ENCODE results near the gene PHLDA2.

The PHLDA2 gene

DNA sequence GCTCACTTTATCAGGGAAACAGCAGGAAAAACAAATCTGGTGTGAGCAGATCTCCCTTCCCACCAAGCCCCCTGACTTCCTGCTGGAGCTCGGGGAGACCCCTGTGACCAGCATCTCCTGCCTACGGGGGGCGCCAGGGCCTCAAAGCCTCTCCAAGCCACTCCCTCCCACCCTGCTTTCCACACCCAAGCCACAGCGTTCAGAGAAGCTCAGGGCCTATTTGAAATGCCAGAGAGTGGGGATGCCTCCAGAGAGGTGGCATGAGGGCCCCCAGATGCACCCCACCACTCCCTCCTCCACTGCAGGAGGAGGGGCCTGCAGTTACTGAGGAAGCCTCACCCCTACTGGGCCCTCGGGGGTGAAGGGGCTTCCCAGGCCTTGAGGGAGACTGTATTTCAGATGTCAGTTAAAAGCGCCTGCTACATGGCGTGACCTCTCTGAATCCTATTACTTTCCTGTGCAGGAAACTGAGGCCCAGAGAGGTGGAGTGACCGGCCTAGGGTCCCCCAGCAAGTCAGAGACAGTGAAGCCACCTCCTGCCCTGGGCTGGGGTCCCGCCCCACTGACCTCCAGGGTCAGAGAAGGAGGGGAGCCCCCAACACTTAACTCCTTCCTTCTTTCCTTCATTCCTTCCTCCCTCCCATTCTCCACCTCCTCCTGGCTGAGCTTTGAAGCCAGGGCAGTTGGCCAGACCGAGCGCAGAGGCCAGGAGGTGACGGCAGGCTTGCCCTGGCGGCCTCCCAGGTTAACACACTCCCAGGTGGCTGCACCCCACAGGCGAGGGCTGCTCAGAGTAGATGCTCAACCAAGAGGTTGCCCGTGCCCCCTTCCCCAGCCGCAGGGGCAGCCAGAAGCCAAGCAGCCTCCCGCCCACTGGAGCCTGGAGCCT is 37.6 kb downstream of the PHLDA2 start:
- DNase-seq: no peak
- H3K36me3 ChIP-seq (replicated peaks): no peaks in the 10 kb centered on the region
- no peaks in the 10 kb centered on the region for H3K27me3 ChIP-seq (replicated peaks)
- H3K27ac ChIP-seq: no peak overlapping the region
- in situ Hi-C loops (cut with HindIII; ENCODE audit: low pct_ligation_motif_present, low sequenced_read_pairs): no loop called here
- peak overlapping the region; percentile 53 for H3K4me3 ChIP-seq (ENCODE audit: low read depth, low read length)
- TF ChIP-seq, protein P1, sequence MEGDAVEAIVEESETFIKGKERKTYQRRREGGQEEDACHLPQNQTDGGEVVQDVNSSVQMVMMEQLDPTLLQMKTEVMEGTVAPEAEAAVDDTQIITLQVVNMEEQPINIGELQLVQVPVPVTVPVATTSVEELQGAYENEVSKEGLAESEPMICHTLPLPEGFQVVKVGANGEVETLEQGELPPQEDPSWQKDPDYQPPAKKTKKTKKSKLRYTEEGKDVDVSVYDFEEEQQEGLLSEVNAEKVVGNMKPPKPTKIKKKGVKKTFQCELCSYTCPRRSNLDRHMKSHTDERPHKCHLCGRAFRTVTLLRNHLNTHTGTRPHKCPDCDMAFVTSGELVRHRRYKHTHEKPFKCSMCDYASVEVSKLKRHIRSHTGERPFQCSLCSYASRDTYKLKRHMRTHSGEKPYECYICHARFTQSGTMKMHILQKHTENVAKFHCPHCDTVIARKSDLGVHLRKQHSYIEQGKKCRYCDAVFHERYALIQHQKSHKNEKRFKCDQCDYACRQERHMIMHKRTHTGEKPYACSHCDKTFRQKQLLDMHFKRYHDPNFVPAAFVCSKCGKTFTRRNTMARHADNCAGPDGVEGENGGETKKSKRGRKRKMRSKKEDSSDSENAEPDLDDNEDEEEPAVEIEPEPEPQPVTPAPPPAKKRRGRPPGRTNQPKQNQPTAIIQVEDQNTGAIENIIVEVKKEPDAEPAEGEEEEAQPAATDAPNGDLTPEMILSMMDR (IDR thresholded peaks at IDR 0.05; ENCODE audit: low read depth, low read length, missing control alignments): no peak

DNA sequence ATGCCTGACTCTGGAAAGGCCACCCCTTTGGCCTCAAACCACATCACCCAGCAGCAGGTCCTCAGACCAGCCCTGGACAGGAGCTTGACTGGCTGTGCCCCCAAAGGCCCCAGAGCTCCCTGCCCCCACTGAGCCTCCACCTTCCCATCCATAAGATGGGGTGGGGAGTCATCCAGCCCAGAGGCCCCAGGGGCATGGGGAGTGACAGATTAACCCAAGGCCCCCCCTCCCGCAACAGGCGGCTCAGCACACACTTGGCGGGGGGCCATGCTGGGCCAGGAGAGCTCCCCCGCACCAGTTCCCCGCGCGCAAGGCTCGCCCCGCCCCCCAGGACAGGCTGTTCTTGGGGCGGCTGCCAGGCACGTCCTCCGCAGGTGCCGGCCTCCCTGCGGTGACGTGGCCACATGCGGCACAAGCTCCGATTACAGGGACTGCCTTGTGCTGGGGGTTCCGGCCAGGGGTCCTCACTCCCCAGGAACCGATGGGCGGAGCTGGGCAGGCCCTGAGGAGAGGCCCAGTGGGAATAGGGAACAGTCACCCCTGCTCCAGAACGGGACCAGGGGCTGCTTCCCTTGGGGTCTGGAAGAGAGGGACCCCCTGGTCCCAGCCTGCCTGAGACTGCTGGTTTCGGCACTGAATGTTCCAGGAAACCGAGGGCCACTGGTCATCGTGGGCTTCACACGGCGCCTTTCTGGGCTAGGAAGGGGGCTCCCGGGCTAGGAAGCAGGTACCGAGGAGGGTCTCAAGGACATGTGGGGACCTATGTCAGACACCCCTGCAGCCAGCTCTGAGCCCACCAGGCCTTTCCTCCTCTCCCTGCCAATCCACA is 38.5 kb downstream of the PHLDA2 start:
- Histone ChIP-seq H3K27ac (no peak overlapping the region), H3K4me3 (ENCODE audit: low read depth, low read length) (no peak overlapping the region), H3K36me3 (replicated peaks) (no peaks in the 10 kb centered on the region), H3K27me3 (replicated peaks) (no peaks in the 10 kb centered on the region)
- in situ Hi-C loops (cut with HindIII; ENCODE audit: low pct_ligation_motif_present, low sequenced_read_pairs): no loop called here
- DNase-seq: no peak
- TF ChIP-seq, protein P1 (IDR thresholded peaks at IDR 0.05; ENCODE audit: low read depth, low read length, missing control alignments): no peak

DNA sequence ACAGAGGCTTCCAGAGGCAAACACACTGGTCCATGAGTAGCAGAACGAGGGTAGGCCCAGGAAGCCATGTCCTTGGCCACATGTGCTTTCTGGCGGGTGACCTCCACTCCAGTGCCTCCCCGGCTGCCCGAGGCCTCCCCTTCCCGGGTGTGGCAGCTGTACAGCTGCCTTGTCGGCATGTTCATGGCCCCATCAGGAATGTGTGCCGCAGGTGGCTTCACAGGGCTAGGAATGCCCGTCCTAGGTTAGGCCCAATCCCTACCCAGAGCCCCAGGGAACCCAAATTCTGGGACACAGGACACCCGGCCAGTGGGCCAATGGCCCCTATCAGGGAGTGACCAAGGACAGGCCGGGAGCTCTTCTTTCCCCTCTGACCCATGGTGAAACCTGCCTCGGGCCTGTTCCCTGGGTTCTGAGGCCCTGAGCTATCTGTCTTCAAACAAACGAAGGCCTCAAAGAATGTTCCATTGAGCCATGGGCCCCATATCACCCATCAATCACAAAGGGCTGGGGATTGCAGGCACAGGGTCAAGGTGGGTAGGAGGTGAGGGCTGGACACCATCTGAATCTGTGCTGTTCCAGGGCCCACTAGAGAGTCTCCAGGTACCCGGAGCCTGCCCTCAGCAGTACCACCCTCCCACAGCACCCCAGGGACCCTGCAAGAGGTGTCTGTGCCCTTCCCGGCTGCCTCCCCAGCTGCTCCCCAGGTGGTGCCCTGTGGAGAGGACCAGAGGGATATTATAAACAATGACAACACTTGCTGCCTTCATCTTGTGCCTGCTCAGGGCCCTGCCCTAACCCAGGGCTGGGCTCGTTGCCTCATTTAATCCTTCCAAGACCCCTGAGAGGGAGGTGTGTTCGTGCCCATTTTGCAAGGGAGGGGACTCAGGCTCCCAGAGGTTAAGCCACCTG is 39.6 kb downstream of the PHLDA2 start:
- Histone ChIP-seq H3K36me3 (replicated peaks) (no peaks in the 10 kb centered on the region), H3K4me3 (ENCODE audit: low read depth, low read length) (no peak overlapping the region), H3K27me3 (replicated peaks) (no peaks in the 10 kb centered on the region), H3K27ac (no peak overlapping the region)
- TF ChIP-seq, protein P1 (IDR thresholded peaks at IDR 0.05; ENCODE audit: low read depth, low read length, missing control alignments): no peak
- in situ Hi-C loops (cut with HindIII; ENCODE audit: low pct_ligation_motif_present, low sequenced_read_pairs): no loop called here
- DNase-seq: no peak

DNA sequence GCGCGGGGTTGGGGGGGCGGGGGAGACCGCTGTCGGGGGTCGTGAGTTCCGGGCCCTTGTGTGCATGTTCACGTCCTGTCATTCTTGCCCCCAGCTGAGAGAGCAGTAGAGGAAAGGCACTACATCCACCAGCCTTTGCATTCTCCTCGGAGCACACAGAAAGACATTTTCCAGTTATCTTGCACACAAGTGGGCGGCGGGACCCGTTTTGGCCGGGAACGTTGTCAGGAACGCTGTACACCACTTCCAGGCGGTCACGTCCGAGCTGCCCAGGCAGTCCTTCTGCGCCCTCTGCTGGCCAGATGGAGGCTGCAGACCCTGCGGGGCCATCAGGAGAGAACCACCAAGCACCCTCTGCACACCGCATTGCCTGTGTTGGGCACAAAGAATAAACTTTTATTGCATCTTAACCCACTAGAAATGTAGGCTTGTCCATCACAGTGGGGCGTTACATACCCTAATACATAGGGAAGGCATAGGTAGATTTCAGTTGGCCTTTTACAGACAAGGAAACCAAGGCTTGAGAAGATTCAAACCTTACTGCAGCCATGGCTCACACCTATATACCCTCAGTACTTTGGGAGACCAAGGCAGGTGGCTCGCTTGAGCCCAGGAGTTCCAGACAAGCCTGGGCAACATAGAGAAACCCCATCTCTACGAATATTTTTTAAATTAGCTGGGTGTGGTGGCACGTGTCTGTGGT is 40.8 kb downstream of the PHLDA2 start:
- peak; percentile 84 for DNase-seq
- TF ChIP-seq, protein P1 (IDR thresholded peaks at IDR 0.05; ENCODE audit: low read depth, low read length, missing control alignments): peak; percentile 100
- in situ Hi-C loops (cut with HindIII; ENCODE audit: low pct_ligation_motif_present, low sequenced_read_pairs): no loop called here
- Histone ChIP-seq H3K4me3 (ENCODE audit: low read depth, low read length) (no peak overlapping the region), H3K27ac (no peak overlapping the region), H3K27me3 (replicated peaks) (peaks cover 6% of the 10 kb centered on the region), H3K36me3 (replicated peaks) (no peaks in the 10 kb centered on the region)

All from brain microvascular endothelial cell (primary cell).